MG63 (cell line): Measurements from ENCODE around the gene ERN1. TPM values are rescaled to one million over a fixed set of nuclear protein-coding genes. Genes with fewer than 3 reads are reported as not detected.
A peak's percentile ranks its signal among the peaks of the same experiment; 100 is the strongest.

Experiments
- DNase-seq: peaks from one replicate; pipeline ENCODE4 v3.0.0-alpha.2; 2020
- H3K27me3 ChIP-seq: fragments of 250-450 bp; sonication (Bioruptor Pico); 2 replicates; pipeline ENCODE4 v1.5.1; 2020; ENCODE audit warnings: mild to moderate bottlenecking, moderate library complexity
- H3K36me3 ChIP-seq: fragments of 250-450 bp; sonication (Bioruptor Pico); 2 replicates; pipeline ENCODE4 v1.5.1; 2020; ENCODE audit warnings: mild to moderate bottlenecking, moderate library complexity
- H3K4me3 ChIP-seq: fragments of 250-450 bp; sonication (Bioruptor Pico); 2 replicates; pipeline ENCODE4 v1.5.1; 2020; ENCODE audit warnings: mild to moderate bottlenecking, moderate library complexity
- H3K9me3 ChIP-seq: fragments of 250-450 bp; sonication (Bioruptor Pico); 2 replicates; pipeline ENCODE4 v1.5.1; 2020; ENCODE audit warnings: mild to moderate bottlenecking, moderate library complexity
- total RNA-seq: library from RNA; depleted of rRNA; stranded (reverse); fragments of >200 nt; shearing (Covaris generic); gene quantifications from 2 replicates; pipeline ENCODE4 v1.2.3, GENCODE V29; 2014; ENCODE audit warnings: low replicate concordance

Gene ERN1
- total RNA-seq, 1 experiment from 2014 or later, result 3.0 TPM

DNA sequence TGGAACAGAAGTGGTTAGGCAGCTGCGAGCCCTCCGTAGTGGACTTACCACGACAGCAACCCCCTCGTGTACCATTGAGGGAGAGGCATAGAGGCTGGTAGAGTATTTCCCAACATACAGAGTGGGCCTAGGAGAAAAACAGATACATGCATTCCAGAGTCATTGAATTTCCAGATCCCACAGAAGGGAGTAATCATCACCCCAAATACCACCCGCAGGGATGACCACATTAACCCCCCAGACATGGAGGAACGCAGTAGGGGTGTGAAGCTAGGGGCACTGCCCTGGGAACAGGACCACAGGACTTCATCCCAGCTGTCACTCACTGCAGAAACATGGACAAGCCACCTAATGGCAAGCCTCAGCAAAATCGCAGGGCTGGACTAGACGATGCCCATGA lies 64.8 kb downstream of the ERN1 start:
- H3K9me3 ChIP-seq, result peaks cover 14% of the 10 kb centered on the region
- no peak overlapping the region for H3K4me3 ChIP-seq
- no peak for DNase-seq
- H3K36me3 ChIP-seq, result peaks cover 19% of the 10 kb centered on the region
- H3K27me3 ChIP-seq, result no peaks in the 10 kb centered on the region

DNA sequence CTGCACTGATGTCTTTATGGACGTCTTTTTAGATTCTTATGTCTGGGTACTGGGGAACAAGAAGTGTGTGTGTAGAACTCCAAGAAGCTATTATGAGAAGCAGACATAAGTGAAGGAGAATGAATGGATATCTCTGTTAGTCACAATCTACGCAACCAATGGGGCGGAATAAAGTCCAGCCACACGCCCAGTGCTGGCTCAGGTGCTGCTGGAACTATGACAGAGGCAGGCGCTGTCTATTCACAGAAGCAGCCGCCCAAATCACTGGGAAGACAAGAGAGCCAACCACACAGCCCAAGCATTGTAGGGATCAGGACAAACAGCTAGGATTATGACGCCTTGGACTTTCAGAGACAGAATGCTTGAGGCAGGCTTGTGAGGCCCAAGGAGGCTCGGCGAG lies 65.6 kb downstream of the ERN1 start:
- H3K9me3 ChIP-seq, result peaks cover 6% of the 10 kb centered on the region
- DNase-seq, result no peak
- no peak overlapping the region for H3K4me3 ChIP-seq
- no peaks in the 10 kb centered on the region for H3K27me3 ChIP-seq
- peaks cover 12% of the 10 kb centered on the region for H3K36me3 ChIP-seq

DNA sequence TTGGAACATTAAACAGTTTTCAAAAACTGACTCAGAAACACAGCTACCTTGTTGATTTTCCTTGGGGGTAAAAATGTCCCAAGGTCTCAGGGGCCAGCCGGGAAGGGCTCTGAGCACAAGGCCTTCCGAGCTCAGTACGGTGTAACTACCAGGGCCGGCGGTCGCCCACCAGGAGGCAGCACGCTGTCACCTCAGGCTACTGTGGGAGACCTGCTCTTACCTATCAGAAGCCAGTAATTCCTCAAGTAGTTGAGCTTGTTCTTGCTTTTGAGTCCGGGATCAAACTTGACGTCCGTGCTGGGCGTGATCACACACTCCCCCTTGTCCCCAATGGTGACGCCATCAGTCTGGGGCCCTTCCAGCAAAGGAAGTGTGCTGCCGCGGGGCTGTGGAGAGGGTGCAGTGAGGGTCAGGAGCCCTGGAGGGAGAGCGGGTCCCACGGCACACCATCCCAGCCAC lies 66.1 kb downstream of the ERN1 start:
- Histone ChIP-seq H3K9me3 (peaks cover 1% of the 10 kb centered on the region), H3K27me3 (no peaks in the 10 kb centered on the region), H3K36me3 (peaks cover 9% of the 10 kb centered on the region), H3K4me3 (no peak overlapping the region)
- peak; percentile 21 for DNase-seq

DNA sequence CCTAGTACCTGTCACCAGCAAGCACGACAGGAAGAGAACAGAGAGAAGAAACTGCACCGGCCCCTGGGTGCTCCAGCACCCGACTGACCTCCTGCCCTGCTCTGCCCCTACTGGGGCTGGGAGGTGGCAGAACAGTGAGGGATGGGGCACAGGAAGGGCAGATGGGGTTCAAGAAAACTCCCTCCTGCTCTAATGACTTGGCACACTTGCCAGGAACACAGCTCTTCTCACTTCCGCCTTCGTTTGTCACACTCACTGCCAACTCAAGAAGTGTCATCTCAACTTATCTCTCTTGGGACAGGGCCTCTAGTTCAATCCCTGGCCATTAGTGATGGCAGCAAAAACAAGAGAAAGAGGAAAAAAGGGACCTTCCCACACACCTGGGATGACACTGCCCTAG lies 66.9 kb downstream of the ERN1 start:
- H3K27me3 ChIP-seq, result no peaks in the 10 kb centered on the region
- peaks cover 5% of the 10 kb centered on the region for H3K36me3 ChIP-seq
- no peak overlapping the region for H3K4me3 ChIP-seq
- DNase-seq, result no peak
- no peaks in the 10 kb centered on the region for H3K9me3 ChIP-seq

DNA sequence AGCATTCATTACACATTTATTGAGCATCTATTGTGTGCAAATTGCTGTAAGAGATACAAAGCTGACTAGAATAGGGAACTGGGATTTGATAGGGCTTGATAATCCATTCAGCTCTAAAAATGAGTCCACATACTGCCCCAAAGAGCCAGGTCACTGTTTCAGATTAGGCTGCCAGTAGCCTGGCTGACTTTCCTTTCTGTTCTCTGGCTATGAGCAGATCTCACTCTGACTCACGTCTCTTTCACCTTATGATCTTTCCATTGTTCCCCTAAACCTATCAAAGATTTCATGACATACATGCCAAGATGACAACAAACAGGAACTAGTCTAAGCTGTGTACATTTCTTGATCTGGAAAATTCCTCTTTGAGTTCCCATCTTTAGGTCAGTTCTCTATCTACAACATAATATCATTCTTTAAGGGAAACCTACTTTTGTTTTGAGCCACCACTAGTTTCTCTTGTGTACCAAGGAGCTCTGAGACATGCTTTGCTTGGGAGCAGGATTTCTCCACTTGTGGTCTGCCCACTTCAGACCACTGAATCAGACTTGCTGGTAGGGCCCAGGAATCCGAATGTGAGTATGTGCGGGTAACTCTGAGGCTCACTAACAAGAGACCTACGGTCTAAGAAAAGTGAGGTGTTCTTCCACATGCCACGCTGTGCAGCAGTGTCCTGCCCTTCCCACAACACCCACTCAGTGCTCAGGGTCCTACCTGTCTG lies 68.6 kb downstream of the ERN1 start:
- H3K9me3 ChIP-seq, result no peaks in the 10 kb centered on the region
- no peak overlapping the region for H3K4me3 ChIP-seq
- no peak for DNase-seq
- no peaks in the 10 kb centered on the region for H3K27me3 ChIP-seq
- no peaks in the 10 kb centered on the region for H3K36me3 ChIP-seq

DNA sequence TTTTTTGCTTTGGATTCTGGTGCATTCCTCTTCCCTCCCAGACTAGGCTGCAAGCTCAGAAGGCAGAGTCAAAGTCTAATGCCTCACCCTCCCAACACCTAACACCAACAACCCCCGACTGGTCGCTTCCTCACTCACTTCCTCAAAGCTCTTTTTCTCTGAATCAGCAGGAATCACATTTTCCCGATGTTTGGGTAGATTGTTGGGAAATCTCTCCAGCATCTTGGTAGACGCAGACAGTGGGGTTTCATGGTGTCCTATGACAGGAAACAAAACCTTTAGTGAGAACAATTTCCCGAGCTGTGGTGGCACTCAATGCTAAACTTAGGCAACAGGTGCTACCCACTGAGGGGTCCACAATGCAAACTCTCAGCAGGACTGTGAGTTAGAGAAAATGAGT lies 69.6 kb downstream of the ERN1 start:
- DNase-seq, result no peak
- no peak overlapping the region for H3K4me3 ChIP-seq

DNA sequence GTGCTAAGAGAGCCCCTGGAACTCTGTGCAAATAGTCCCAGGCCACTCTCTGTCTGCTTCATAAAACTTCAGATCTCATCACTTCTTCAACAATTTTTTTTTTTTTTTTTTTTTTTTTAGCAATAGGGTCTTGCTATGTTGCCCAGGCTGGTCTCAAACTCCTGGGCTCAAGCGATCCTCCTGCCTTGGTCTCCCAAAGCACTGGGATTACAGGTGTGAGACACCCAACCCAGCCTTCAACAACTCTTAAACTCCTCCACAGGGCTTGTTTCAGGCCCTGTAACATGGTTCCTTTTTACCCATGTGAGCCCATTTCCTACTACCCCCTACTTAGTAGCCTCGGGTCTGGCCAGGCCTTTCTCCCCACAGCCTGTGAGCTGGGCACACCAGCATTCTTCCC lies 70.2 kb downstream of the ERN1 start:
- no peak for DNase-seq
- no peaks in the 10 kb centered on the region for H3K9me3 ChIP-seq
- H3K27me3 ChIP-seq, result no peaks in the 10 kb centered on the region
- no peak overlapping the region for H3K4me3 ChIP-seq
- no peaks in the 10 kb centered on the region for H3K36me3 ChIP-seq

More for the DNA sequence above, 69.6 kb downstream of the ERN1 start:
- Histone ChIP-seq H3K27me3 (no peaks in the 10 kb centered on the region), H3K36me3 (no peaks in the 10 kb centered on the region), H3K9me3 (no peaks in the 10 kb centered on the region)

DNA sequence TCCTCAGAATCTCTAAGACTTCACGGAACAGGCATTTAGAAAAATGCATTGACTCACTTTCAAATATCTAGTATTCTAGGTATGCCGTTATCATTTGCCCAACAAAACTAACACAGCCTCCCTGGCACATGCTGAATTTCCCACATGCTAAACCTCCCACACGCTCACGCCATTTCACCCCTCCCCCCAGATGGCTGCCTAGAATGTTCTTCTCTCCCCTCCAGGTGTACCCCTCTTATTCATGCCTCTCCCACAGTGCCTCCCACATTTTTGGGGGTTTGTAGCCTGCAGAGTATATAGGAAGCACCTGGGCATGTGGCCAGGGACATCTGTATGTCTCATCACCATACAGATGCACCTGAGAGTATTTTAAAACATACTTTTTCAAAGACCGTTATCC lies 71.3 kb downstream of the ERN1 start:
- Histone ChIP-seq H3K4me3 (no peak overlapping the region), H3K9me3 (no peaks in the 10 kb centered on the region), H3K36me3 (no peaks in the 10 kb centered on the region), H3K27me3 (no peaks in the 10 kb centered on the region)
- DNase-seq, result no peak

DNA sequence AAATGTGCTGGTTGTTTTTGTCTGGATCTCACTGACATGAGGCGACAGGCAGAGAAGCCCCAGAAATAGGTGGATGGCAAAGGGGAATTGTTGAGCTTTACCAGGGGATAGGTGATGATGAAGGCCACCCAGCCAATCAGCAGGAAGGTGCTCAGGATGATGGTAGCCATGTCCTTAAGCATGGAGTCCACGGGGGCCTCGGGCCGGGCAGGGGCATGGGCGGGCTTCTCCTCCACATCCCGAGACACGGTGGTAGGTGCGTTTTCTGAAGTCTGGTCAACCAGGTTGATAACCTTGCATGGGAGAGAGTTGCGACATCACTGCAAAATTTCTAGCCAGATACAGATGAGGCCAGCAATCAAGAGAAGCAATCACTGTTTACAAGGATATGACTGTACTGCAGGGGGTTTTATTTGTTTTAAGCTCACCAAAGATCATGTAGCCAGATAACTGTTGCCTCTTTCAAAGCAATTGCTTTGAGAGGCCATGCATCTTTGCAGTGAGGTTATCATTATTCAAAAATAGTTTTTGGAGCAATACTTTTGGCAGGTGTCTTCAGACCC lies 72.2 kb downstream of the ERN1 start:
- no peaks in the 10 kb centered on the region for H3K9me3 ChIP-seq
- no peaks in the 10 kb centered on the region for H3K27me3 ChIP-seq
- DNase-seq, result no peak
- H3K36me3 ChIP-seq, result no peaks in the 10 kb centered on the region
- H3K4me3 ChIP-seq, result no peak overlapping the region

DNA sequence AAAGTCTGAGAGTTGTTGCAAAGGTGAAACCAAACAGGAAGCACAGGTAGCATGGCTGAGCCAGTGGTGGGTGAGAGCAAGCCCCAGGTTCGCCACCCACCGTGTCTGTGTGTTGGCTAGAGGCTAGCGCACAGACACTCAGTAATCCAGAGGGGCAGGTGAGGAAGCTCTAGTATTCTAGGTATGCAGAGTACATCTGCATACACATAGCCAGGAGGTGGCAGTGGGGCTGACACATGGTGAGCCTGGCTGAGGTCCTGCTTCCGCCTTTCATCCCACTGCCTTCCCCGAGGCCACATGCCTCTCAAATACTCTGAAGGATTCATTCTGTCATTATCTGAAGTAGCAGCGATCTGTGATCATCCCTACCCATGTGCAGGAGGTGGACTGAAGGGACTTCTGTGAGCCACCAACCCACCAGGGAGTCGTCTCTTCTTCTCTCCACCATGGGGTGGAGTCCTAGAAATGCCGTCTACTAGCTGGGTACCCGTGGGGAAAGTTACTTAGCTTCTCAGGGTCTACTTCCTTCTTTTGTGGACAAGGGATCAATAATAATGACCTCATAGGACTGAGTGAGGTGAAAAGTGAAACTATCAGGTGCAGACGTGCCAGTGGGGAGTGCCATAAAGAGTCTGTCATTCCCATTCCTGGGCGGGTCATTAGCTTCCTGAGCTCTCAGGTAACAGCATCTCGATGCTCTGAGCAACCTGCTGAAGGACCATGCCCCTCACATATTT lies 73.5 kb downstream of the ERN1 start:
- no peaks in the 10 kb centered on the region for H3K36me3 ChIP-seq
- H3K9me3 ChIP-seq, result no peaks in the 10 kb centered on the region
- no peak overlapping the region for H3K4me3 ChIP-seq
- DNase-seq, result no peak
- H3K27me3 ChIP-seq, result no peaks in the 10 kb centered on the region

DNA sequence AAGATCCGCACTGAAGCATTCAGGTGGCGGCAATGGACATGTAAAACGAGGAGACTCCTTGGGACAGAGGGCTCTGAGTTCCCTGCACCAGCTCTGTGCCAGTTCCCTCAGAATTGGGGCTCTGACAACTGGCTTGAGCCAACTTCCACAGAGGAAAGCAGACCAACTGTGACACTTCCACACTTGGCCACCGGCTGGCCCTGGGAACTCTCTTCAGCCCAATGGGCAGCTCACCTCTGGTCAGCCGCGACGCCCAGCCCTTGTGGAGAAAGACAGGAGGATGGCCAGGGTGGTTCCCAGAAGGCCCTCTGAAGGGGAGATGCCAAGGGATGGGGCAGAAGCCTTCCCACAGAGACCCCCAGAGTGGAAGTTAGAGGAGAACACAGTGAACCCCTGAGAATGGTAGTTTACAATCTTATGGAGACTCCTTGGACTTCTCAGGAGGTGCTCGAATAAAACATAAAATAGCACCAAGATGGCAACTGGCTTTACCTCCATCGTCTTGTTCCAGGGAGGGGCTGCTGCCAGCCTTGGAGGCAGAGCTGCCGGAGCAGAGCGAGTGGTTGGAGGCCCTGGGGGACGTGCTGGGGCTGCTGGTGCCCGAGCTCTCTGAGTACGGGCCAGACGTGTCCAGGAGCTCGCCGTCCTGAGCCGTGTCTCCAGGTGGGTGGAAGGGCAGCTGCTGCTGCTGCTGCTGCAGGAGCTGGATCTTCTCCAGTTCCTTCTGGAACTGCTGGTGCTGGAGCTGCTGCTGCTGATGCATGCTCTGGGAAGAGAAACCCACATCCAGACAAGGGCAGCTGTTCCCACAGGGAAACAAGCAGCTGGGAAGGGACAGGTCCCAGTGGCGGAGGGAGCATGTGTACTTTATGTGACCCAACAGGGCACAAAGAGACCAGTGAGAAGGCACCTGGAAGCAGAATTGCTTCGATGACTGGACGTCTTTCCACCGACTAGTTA lies 74.5 kb downstream of the ERN1 start:
- no peaks in the 10 kb centered on the region for H3K9me3 ChIP-seq
- no peaks in the 10 kb centered on the region; the same call in 1 of the 2 replicates for H3K36me3 ChIP-seq
- no peaks in the 10 kb centered on the region for H3K27me3 ChIP-seq
- no peak for DNase-seq
- no peak overlapping the region for H3K4me3 ChIP-seq

DNA sequence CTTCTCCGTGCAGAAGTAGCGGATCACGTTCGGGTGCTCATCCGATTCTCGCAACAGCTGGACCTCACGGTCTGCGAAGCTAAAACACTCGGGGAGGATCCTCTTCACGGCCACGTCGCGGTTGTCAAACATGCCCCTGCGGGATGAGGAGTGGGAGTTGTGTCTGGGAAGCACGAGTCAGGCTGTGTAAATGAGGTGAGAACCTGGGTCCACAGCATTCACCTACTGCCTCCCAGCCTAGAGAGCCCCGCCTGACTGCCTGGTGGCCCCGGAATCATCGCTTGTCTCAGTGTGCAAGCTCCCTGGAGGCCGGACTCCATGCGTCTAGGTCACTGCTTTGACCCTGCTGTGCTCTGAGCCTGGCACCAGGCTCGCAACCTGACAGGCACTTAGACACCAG lies 75.6 kb downstream of the ERN1 start:
- H3K36me3 ChIP-seq, result no peaks in the 10 kb centered on the region; the same call in 1 of the 2 replicates
- H3K27me3 ChIP-seq, result no peaks in the 10 kb centered on the region
- no peak for DNase-seq
- H3K9me3 ChIP-seq, result no peaks in the 10 kb centered on the region
- no peak overlapping the region for H3K4me3 ChIP-seq

DNA sequence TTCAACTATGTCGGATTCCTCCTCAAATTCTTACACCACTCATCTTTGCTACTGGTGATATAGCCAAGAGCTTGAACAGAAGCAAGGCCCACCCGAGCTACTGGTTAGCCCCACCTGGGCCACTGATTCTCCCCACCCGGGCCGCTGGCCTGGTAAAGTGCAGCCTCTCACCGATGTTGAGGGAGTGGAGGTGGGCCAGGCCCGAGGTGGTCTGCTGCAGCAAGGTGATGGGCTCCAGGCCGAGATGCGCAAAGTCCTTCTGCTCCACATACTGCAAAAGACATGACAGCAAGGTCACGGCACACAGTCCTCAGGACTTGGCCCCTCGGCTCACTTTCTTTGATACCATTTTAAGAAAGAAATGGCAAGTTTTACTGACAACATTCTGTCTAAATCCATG lies 76.8 kb downstream of the ERN1 start:
- Histone ChIP-seq H3K27me3 (no peaks in the 10 kb centered on the region), H3K36me3 (no peaks in the 10 kb centered on the region; the same call in 1 of the 2 replicates), H3K9me3 (no peaks in the 10 kb centered on the region), H3K4me3 (no peak overlapping the region)
- DNase-seq, result no peak

DNA sequence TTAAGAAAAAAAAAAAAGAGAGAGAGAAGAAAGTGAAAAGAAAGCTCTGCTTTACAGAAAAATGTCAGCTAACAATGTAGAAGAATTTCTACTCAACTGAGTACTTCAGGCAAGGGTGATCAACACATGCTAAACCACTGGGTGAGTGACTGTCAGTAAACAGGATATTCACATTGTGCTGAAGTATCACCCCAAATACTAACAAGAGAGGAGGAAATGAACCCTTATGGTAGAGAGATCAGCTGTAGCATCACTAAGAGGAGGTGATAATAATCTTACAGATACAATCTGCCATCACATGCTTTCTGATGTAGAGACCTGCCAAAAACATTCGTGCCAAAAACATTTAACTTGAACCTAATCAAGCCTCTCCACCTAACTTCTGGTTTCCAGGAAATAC lies 78.8 kb downstream of the ERN1 start:
- no peaks in the 10 kb centered on the region for H3K27me3 ChIP-seq
- no peak for DNase-seq
- no peaks in the 10 kb centered on the region for H3K9me3 ChIP-seq
- no peaks in the 10 kb centered on the region; the same call in 1 of the 2 replicates for H3K36me3 ChIP-seq
- no peak overlapping the region for H3K4me3 ChIP-seq

DNA sequence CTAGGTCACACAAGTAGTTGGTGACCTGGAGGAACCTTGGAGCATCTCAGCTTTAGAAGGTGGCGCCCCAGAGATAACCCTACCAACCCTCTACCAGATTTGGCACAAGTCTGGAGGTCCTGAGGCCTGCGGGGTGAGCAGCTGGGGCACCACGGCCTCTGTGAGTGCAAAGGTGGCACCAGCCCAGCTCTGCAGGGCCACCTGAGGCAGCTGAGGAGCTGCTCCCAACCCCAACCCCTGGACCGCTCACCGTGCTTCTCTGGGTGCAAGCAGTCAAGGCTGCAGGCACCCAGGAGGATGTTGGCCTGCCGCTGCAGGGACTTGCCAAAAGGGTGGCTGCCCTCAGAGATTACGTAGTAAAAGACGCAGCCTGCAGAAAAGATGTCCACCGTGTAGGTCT lies 81.1 kb downstream of the ERN1 start:
- Histone ChIP-seq H3K9me3 (no peaks in the 10 kb centered on the region), H3K4me3 (no peak overlapping the region), H3K36me3 (no peaks in the 10 kb centered on the region; the same call in 1 of the 2 replicates), H3K27me3 (no peaks in the 10 kb centered on the region)
- DNase-seq, result no peak

DNA sequence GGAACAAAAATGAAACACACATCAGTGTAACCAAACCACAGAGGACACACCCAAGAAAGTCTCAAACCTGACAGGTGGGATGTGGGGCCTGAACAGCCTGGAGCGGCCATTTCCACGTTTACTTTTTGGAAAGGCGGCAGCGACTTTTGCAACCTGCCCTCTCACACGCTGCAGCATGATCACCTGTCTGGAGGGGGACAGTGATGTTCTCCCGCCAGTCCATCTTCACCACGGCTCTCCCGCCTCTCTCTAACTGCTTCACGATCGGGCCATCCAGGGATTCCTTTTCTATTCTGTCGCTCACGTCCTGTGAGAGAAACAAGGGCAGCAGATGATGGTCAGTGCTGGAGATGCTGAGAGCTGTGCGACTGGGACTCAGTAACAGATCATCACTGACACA lies 84.8 kb downstream of the ERN1 start:
- H3K4me3 ChIP-seq, result no peak overlapping the region
- no peaks in the 10 kb centered on the region; the same call in none of the 2 replicates for H3K36me3 ChIP-seq
- no peak for DNase-seq
- H3K27me3 ChIP-seq, result no peaks in the 10 kb centered on the region
- no peaks in the 10 kb centered on the region for H3K9me3 ChIP-seq
